ENCODE data around the gene TDRD9.
A peak's percentile ranks its signal among the peaks of the same experiment; 100 is the strongest.

Gene TDRD9

GRCh38 chr14:104096751-104097700 is 168.8 kb downstream of the TDRD9 start:
- TF ChIP-seq CTCF (IDR thresholded peaks at IDR 0.05; ENCODE audit: low read length) (peak; percentile 16; the same call in 1 of the 2 replicates), EZH2 (IDR thresholded peaks at IDR 0.05; ENCODE audit: borderline replicate concordance, low read length) (no peak)
- Histone ChIP-seq H3K4me3 (ENCODE audit: low read depth, low read length, poor library complexity, severe bottlenecking) (no peak overlapping the region), H3K4me1 (ENCODE audit: insufficient read depth, low read length, severe bottlenecking) (no peaks in the 10 kb centered on the region), H3K36me3 (ENCODE audit: insufficient read depth, low read length) (no peaks in the 10 kb centered on the region), H3K27ac (ENCODE audit: low read depth, low read length, poor library complexity, severe bottlenecking) (no peak overlapping the region), H3F3A (ENCODE audit: insufficient read depth, low read length) (no peaks in the 10 kb centered on the region), H3K9me3 (ENCODE audit: low read length) (no peaks in the 10 kb centered on the region), H2AFZ (ENCODE audit: low read length) (no peak overlapping the region), H4K20me1 (ENCODE audit: insufficient read depth, low read length) (no peaks in the 10 kb centered on the region), H3K9ac (ENCODE audit: low read length) (no peak overlapping the region), H3K4me2 (ENCODE audit: low read length) (no peak overlapping the region), H3K9me2 (ENCODE audit: low read depth, low read length) (no peaks in the 10 kb centered on the region), H3K79me2 (ENCODE audit: insufficient read depth, low read length) (no peaks in the 10 kb centered on the region), H3K27me3 (ENCODE audit: insufficient read depth, low read length) (0 out of 2 replicates have a peak, but pooled peaks cover 10% of the 10 kb centered on the region)

GRCh38 chr14:104098272-104099095 is 170.2 kb downstream of the TDRD9 start:
- no peaks in the 10 kb centered on the region for H3K4me1 ChIP-seq (ENCODE audit: insufficient read depth, low read length, severe bottlenecking)
- H3K79me2 ChIP-seq (ENCODE audit: insufficient read depth, low read length) = no peaks in the 10 kb centered on the region
- H3K9me3 ChIP-seq (ENCODE audit: low read length) = no peaks in the 10 kb centered on the region
- H3K4me2 ChIP-seq (ENCODE audit: low read length) = no peak overlapping the region
- no peaks in the 10 kb centered on the region for H3K9me2 ChIP-seq (ENCODE audit: low read depth, low read length)
- H3K36me3 ChIP-seq (ENCODE audit: insufficient read depth, low read length) = no peaks in the 10 kb centered on the region
- no peak for TF ChIP-seq CTCF (IDR thresholded peaks at IDR 0.05; ENCODE audit: low read length)
- TF ChIP-seq EZH2 (IDR thresholded peaks at IDR 0.05; ENCODE audit: borderline replicate concordance, low read length) = no peak
- no peak overlapping the region for H3K27ac ChIP-seq (ENCODE audit: low read depth, low read length, poor library complexity, severe bottlenecking)
- H3K4me3 ChIP-seq (ENCODE audit: low read depth, low read length, poor library complexity, severe bottlenecking) = no peak overlapping the region
- H3K9ac ChIP-seq (ENCODE audit: low read length) = no peak overlapping the region
- H3K27me3 ChIP-seq (ENCODE audit: insufficient read depth, low read length) = 0 out of 2 replicates have a peak, but pooled peaks cover 11% of the 10 kb centered on the region
- H3F3A ChIP-seq (ENCODE audit: insufficient read depth, low read length) = no peaks in the 10 kb centered on the region
- H4K20me1 ChIP-seq (ENCODE audit: insufficient read depth, low read length) = no peaks in the 10 kb centered on the region
- no peak overlapping the region for H2AFZ ChIP-seq (ENCODE audit: low read length)

GRCh38 chr14:104099096-104100041 is 171.1 kb downstream of the TDRD9 start:
- Histone ChIP-seq H3K4me2 (ENCODE audit: low read length) (no peak overlapping the region), H3K4me3 (ENCODE audit: low read depth, low read length, poor library complexity, severe bottlenecking) (no peak overlapping the region), H3K27me3 (ENCODE audit: insufficient read depth, low read length) (0 out of 2 replicates have a peak, but pooled peaks cover 11% of the 10 kb centered on the region), H4K20me1 (ENCODE audit: insufficient read depth, low read length) (no peaks in the 10 kb centered on the region), H3K4me1 (ENCODE audit: insufficient read depth, low read length, severe bottlenecking) (no peaks in the 10 kb centered on the region), H3K79me2 (ENCODE audit: insufficient read depth, low read length) (no peaks in the 10 kb centered on the region), H3K36me3 (ENCODE audit: insufficient read depth, low read length) (no peaks in the 10 kb centered on the region), H3F3A (ENCODE audit: insufficient read depth, low read length) (no peaks in the 10 kb centered on the region), H3K9me2 (ENCODE audit: low read depth, low read length) (no peaks in the 10 kb centered on the region), H3K9me3 (ENCODE audit: low read length) (no peaks in the 10 kb centered on the region), H3K9ac (ENCODE audit: low read length) (no peak overlapping the region), H3K27ac (ENCODE audit: low read depth, low read length, poor library complexity, severe bottlenecking) (no peak overlapping the region), H2AFZ (ENCODE audit: low read length) (no peak overlapping the region)
- TF ChIP-seq EZH2 (IDR thresholded peaks at IDR 0.05; ENCODE audit: borderline replicate concordance, low read length) (no peak), CTCF (IDR thresholded peaks at IDR 0.05; ENCODE audit: low read length) (no peak)
